Panc1 (cell line): Measurements from ENCODE around the gene OR2M5.

Source experiments
- CTCF ChIP-seq: fragments of 450-650 bp; IDR thresholded peaks from 2 replicates; pipeline ENCODE4 v1.5.1; 2017; ENCODE audit warnings: mild to moderate bottlenecking
- POLR2AphosphoS5 ChIP-seq: IDR thresholded peaks from 2 replicates; pipeline ENCODE4 v1.6.1; 2012; ENCODE audit warnings: mild to moderate bottlenecking, low read depth, low read length, moderate library complexity
- REST ChIP-seq, 2 experiments: IDR thresholded peaks; 2 replicates each; pipeline ENCODE4 v1.6.1; 2011 to 2012; ENCODE audit warnings: low read depth in 2 of 2, control low read depth in 1 of 2, low read length in 1 of 2, mild to moderate bottlenecking in 1 of 2, moderate library complexity in 1 of 2; ENCODE audit not compliant: insufficient read depth in 1 of 2
- SIN3A ChIP-seq: IDR thresholded peaks from 2 replicates; pipeline ENCODE4 v1.6.1; 2012; ENCODE audit warnings: low read depth, mild to moderate bottlenecking, low read length, moderate library complexity, borderline replicate concordance; ENCODE audit not compliant: insufficient read depth
- TCF7L2 ChIP-seq: IDR thresholded peaks from 2 replicates; pipeline ENCODE4 v1.6.1; 2011; ENCODE audit warnings: mild to moderate bottlenecking, low read depth, low read length, inconsistent platforms

DNA sequence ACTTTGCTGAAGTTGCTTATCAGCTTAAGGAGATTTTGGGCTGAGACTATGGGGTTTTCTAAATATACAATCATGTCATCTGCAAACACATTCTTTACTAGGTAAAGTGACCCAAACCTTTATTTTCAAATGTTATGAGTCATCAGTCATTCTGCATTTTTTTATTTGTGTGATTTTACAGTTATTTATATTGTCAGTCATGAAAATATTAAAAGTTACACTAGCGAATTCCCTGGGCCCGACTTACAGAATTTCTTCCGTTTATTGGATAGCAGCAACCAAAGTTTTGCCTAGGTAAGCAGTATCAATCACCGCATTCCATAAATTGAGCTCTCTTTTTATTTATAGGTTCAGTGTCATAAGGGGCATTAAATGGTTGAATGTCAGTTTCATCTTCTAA lies 13.8 kb downstream of the OR2M5 start:
- no peak for TF ChIP-seq SIN3A
- no peak for TF ChIP-seq CTCF
- TF ChIP-seq REST (IDR thresholded peaks at IDR 0.05; ENCODE audit: insufficient read depth in 1 of 2, low read depth in 2 of 2, low read length in 1 of 2), result no peak
- no peak for TF ChIP-seq POLR2AphosphoS5
- no peak for TF ChIP-seq TCF7L2
